GM12878 (cell line): ENCODE measurements around the gene ALOXE3. TPM values are rescaled to one million over a fixed set of nuclear protein-coding genes. Genes with fewer than 3 reads are reported as not detected.

Source experiments
- IRF4 ChIP-seq: IDR thresholded peaks from 2 replicates; pipeline ENCODE4 v1.6.1; 2011; ENCODE audit warnings: low read depth, low read length
- MLLT1 ChIP-seq: fragments of 450-650 bp; IDR thresholded peaks from 2 replicates; pipeline ENCODE4 v1.6.1; 2016; ENCODE audit warnings: mild to moderate bottlenecking
- polyA plus RNA-seq, 11 experiments: library from polyadenylated mRNA; depleted of rRNA in 4 of 11; unstranded in 6 of 11; stranded (reverse) in 5 of 11; fragments of >200 nt; fragmentation: Nextera tagmentation in 4 of 11; fragmentation: Illumina TruSeq in 1 of 11; extraction: Ambion mirVana in 4 of 11; extraction: Trizol in 1 of 11; gene quantifications; 1 replicate in 1 of 11; 2 replicates in 10 of 11; pipeline versions ENCODE4 v1.2.1 to v1.2.3, GENCODE V29; 2011 to 2016; ENCODE audit warnings: inconsistent platforms in 2 of 11, missing spikeins in 2 of 11, low read depth in 1 of 11
- total RNA-seq, 4 experiments: library from RNA; depleted of rRNA in 3 of 4; stranded (reverse); fragments of >200 nt in 3 of 4; fragmentation: Illumina TruSeq in 1 of 4; extraction: Trizol in 1 of 4; gene quantifications; 2 replicates each; pipeline versions ENCODE4 v1.2.1 to v1.2.3, GENCODE V29; 2013 to 2021
- TF ChIP-seq, protein P1 (sequence below): fragments of 450-650 bp; IDR thresholded peaks from 2 replicates; pipeline ENCODE4 v1.6.1; 2018; ENCODE audit warnings: mild to moderate bottlenecking, low read depth, moderate library complexity; ENCODE audit not compliant: partially characterized antibody
- TF ChIP-seq, protein P2 (sequence below): IDR thresholded peaks from 2 replicates; pipeline ENCODE4 v1.6.1; 2012; ENCODE audit warnings: low read depth, low read length, improper control_type of control experiment

The ALOXE3 gene
- total and polyA plus RNA-seq, 10 of the 15 experiments (the other 5 are each of a cell fraction or from before 2014, with no cell fraction given) = 0.04 TPM; not detected in 9

DNA sequence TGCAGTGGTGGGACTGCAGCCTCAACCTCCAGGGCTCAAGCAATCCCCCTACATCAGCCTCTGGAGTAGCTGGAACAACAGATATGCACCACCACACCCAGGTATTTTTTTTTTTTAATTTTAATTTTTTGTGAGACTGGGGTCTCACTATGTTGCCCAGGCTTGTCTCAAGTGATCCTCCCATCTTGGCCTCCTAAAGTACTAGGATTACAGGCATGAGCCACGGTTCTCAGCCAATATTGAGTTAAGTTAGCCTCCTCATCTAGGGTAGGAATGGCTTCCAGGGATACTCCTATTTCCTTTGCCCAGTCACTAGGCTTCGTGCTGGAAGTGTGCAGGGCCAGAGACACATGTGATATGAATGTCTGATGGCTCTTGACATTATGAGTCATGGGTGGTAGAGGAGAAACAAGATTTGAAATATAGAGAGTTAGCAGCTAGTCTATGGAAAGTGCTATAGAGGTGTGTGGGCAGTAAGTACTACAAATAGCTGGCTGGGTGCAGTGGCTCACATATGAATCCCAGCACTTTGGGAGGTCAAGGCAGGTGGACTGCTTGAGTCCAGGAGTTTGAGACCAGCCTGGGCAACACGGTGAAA, 13.6 kb upstream of the ALOXE3 start (continued):
- TF ChIP-seq, protein P1, sequence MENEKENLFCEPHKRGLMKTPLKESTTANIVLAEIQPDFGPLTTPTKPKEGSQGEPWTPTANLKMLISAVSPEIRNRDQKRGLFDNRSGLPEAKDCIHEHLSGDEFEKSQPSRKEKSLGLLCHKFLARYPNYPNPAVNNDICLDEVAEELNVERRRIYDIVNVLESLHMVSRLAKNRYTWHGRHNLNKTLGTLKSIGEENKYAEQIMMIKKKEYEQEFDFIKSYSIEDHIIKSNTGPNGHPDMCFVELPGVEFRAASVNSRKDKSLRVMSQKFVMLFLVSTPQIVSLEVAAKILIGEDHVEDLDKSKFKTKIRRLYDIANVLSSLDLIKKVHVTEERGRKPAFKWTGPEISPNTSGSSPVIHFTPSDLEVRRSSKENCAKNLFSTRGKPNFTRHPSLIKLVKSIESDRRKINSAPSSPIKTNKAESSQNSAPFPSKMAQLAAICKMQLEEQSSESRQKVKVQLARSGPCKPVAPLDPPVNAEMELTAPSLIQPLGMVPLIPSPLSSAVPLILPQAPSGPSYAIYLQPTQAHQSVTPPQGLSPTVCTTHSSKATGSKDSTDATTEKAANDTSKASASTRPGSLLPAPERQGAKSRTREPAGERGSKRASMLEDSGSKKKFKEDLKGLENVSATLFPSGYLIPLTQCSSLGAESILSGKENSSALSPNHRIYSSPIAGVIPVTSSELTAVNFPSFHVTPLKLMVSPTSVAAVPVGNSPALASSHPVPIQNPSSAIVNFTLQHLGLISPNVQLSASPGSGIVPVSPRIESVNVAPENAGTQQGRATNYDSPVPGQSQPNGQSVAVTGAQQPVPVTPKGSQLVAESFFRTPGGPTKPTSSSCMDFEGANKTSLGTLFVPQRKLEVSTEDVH = no peak
- TF ChIP-seq MLLT1 (no peak), IRF4 (no peak)
- TF ChIP-seq, protein P2, sequence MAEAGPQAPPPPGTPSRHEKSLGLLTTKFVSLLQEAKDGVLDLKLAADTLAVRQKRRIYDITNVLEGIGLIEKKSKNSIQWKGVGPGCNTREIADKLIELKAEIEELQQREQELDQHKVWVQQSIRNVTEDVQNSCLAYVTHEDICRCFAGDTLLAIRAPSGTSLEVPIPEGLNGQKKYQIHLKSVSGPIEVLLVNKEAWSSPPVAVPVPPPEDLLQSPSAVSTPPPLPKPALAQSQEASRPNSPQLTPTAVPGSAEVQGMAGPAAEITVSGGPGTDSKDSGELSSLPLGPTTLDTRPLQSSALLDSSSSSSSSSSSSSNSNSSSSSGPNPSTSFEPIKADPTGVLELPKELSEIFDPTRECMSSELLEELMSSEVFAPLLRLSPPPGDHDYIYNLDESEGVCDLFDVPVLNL = no peak
- TF ChIP-seq, all 136 proteins: peak for 0
